CD4-positive, alpha-beta memory T cell (primary cell): ENCODE data around the gene BORCS5. TPM values are rescaled to one million over a fixed set of nuclear protein-coding genes. Genes with fewer than 3 reads are reported as not detected.
A peak's percentile ranks its signal among the peaks of the same experiment; 100 is the strongest.

ENCODE experiments used
- CTCF ChIA-PET: fragments of 350-600 bp; sonication (Branson Sonifier 250); formaldehyde crosslinking; loops from one replicate; lab custom pipeline; 2021; ENCODE audit warnings: inconsistent platforms; ENCODE audit not compliant: partially characterized antibody; lab: Charles Lee
- POLR2A ChIA-PET: fragments of 350-600 bp; sonication (Branson Sonifier 250); formaldehyde crosslinking; loops from one replicate; lab custom pipeline; 2021; ENCODE audit not compliant: partially characterized antibody; lab: Charles Lee
- DNase-seq, 5 donors: peaks; one replicate each; pipeline versions ENCODE4 v3.0.0 to v3.0.0-alpha.2; 2020 to 2022; ENCODE audit warnings: mixed read lengths in 1 of 5
- H3K27ac ChIP-seq: one replicate; pipeline ENCODE4 v1.7.0; 2013; ENCODE audit warnings: low read depth, low read length
- H3K27me3 ChIP-seq: 2 replicates; pipeline ENCODE4 v1.7.0; 2013; ENCODE audit warnings: mild to moderate bottlenecking, low read length, moderate library complexity; ENCODE audit not compliant: insufficient read depth
- H3K36me3 ChIP-seq: 2 replicates; pipeline ENCODE4 v1.7.0; 2013; ENCODE audit warnings: mild to moderate bottlenecking, low read length, moderate library complexity; ENCODE audit not compliant: insufficient read depth
- H3K4me1 ChIP-seq: 2 replicates; pipeline ENCODE4 v1.7.0; 2013; ENCODE audit warnings: mild to moderate bottlenecking, low read length, moderate library complexity; ENCODE audit not compliant: insufficient read depth
- H3K4me3 ChIP-seq, 2 donors: one replicate each; pipeline ENCODE4 v1.7.0; 2013; ENCODE audit warnings: low read length in 2 of 2, mild to moderate bottlenecking in 1 of 2
- H3K9me3 ChIP-seq, 2 donors: one replicate each; pipeline ENCODE4 v1.7.0; 2013; ENCODE audit warnings: low read length in 2 of 2, control low read depth in 1 of 2; ENCODE audit not compliant: control insufficient read depth in 1 of 2
- H3K27ac Mint-ChIP-seq, 7 donors: one replicate each; pipeline ENCODE4 v1.8.0; 2020 to 2021; ENCODE audit warnings: mixed read lengths in 7 of 7, mild to moderate bottlenecking in 6 of 7, inconsistent platforms in 3 of 7, moderate library complexity in 3 of 7
- H3K27me3 Mint-ChIP-seq, 2 donors: one replicate each; pipeline ENCODE4 v1.8.0; 2020 to 2021; ENCODE audit warnings: mixed read lengths in 2 of 2
- H3K36me3 Mint-ChIP-seq, 2 donors: one replicate each; pipeline ENCODE4 v1.8.0; 2020 to 2021; ENCODE audit warnings: mixed read lengths in 2 of 2, inconsistent platforms in 1 of 2, mild to moderate bottlenecking in 1 of 2
- H3K4me1 Mint-ChIP-seq, 4 donors: one replicate each; pipeline ENCODE4 v1.8.0; 2020 to 2021; ENCODE audit warnings: mixed read lengths in 4 of 4, mild to moderate bottlenecking in 1 of 4
- H3K4me3 Mint-ChIP-seq, 8 donors: one replicate each; pipeline ENCODE4 v1.8.0; 2020 to 2021; ENCODE audit warnings: mixed read lengths in 8 of 8, mild to moderate bottlenecking in 7 of 8, moderate library complexity in 6 of 8, inconsistent platforms in 3 of 8
- H3K9me3 Mint-ChIP-seq, 8 donors: one replicate each; pipeline ENCODE4 v1.8.0; 2020 to 2021; ENCODE audit warnings: mixed read lengths in 8 of 8, mild to moderate bottlenecking in 5 of 8, inconsistent platforms in 3 of 8, moderate library complexity in 1 of 8
- intact Hi-C: fragments of 100-400 bp; cut with micrococcal nuclease; formaldehyde crosslinking; loops from one replicate; pipeline ENCODE4 v1.15.1; 2023
- polyA plus RNA-seq, 2 donors: library from polyadenylated mRNA; unstranded; fragments of 300-500 nt; fragmentation: Illumina TruSeq; gene quantifications; one replicate each; pipeline ENCODE4 v1.2.3, GENCODE V29; 2021
- total RNA-seq, 2 experiments: library from RNA; stranded (reverse); gene quantifications; one replicate each; pipeline ENCODE4 v1.2.3, GENCODE V29; 2021

BORCS5 gene
- total and polyA plus RNA-seq, 4 experiments from 2014 or later = 21.3 to 28.1 (median 27.2) TPM

DNA sequence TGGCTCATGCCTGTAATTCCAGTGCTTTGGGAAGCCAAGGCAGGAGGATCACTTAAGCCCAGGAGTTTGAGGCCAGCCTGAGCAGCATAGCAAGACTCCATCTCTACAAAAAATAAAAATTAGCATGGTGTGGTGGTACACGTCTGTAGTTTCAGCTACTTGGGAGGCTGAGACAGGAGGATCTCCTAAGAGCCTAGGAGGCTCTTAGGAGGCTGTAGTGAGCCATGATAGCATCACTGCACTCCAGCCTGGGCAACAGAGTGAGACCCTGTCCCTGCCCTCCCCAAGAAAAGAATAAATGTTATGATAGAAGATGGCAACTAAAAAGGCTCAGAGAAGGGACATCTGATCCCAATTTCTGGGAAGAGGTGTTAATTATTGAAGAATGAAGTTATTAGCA lies 3.6 kb upstream of the BORCS5 start:
- ChIA-PET CTCF (no interaction called here), POLR2A (no interaction called here)
- Mint-ChIP-seq H3K4me1 (peaks cover 29 to 66% (median 38%) of the 10 kb centered on the region in 4 donors), H3K27me3 (no peaks in the 10 kb centered on the region), H3K9me3 (no peaks in the 10 kb centered on the region), H3K27ac (peak overlapping the region; percentile 13 to 74 (median 58)), H3K4me3 (no peak overlapping the region), H3K36me3 (peaks cover 0 to 12% of the 10 kb centered on the region in 2 donors)
- Histone ChIP-seq H3K4me1 (peaks cover 32% of the 10 kb centered on the region), H3K27me3 (no peaks in the 10 kb centered on the region), H3K27ac (no peak overlapping the region), H3K4me3 (no peak overlapping the region), H3K9me3 (no peaks in the 10 kb centered on the region), H3K36me3 (no peaks in the 10 kb centered on the region)
- no peak for DNase-seq
- intact Hi-C loops = loop anchor here (10.0 kb wide), 2 partner anchors 452 to 652 kb away; partner anchors contain the start of gene HEBP1

DNA sequence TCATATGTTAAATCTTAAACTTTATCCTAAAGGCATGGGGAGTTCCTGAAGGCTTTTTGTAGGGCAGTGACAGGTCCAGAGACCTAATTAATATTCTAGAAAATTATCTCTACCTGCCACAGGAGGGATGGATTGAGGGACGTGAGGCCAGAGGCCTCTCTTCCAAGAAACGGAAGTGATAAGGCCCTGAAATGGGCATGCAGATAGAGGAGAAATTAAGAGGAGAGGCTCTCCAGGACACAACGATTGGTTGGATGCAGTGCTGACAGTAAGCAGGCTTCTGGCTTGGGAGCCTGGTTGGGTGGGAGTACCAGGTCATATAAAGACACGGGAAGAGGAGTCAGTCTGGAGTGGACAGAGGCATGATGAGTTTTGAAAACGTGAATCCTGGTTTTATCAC lies 3.1 kb upstream of the BORCS5 start:
- no peaks in the 10 kb centered on the region for H3K27me3 Mint-ChIP-seq
- peaks cover 28 to 71% (median 42%) of the 10 kb centered on the region in 4 donors for H3K4me1 Mint-ChIP-seq
- Histone ChIP-seq H3K4me3 (no peak overlapping the region), H3K27me3 (no peaks in the 10 kb centered on the region), H3K9me3 (no peaks in the 10 kb centered on the region), H3K36me3 (no peaks in the 10 kb centered on the region), H3K4me1 (peaks cover 38% of the 10 kb centered on the region), H3K27ac (no peak overlapping the region)
- POLR2A ChIA-PET = no interaction called here
- CTCF ChIA-PET = no interaction called here
- H3K27ac Mint-ChIP-seq = peak overlapping the region in 6 of 7 donors; percentile 38 to 67 (median 59)
- DNase-seq = no peak
- no peak overlapping the region for H3K4me3 Mint-ChIP-seq
- peaks cover 0 to 13% of the 10 kb centered on the region in 2 donors for H3K36me3 Mint-ChIP-seq
- H3K9me3 Mint-ChIP-seq = no peaks in the 10 kb centered on the region
- intact Hi-C loops = loop anchor here (10.0 kb wide), 2 partner anchors 451 to 651 kb away; partner anchors contain the start of gene HEBP1

DNA sequence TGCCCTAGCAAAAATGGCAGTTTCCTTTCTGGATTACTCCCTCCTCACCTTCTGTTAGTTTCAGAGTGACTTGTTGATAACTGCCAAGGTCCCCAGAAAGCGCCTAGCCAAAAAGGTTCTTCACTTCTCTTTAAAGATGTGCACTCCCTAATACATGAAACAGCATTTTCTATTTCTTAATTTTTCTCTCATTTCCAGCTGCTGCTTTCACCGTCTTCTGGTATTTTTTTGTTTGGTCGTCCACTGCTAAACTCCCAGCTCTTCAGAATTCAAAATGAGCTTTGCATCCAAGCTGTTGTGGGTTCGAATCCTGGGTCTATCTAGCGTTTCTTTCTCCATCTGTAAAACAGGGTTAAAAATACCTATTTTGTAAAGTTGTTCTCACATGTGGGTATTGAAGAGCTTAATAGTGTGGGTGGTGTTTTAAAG lies 397 bp upstream of the BORCS5 start:
- peaks cover 3 to 19% of the 10 kb centered on the region in 2 donors for H3K36me3 Mint-ChIP-seq

DNA sequence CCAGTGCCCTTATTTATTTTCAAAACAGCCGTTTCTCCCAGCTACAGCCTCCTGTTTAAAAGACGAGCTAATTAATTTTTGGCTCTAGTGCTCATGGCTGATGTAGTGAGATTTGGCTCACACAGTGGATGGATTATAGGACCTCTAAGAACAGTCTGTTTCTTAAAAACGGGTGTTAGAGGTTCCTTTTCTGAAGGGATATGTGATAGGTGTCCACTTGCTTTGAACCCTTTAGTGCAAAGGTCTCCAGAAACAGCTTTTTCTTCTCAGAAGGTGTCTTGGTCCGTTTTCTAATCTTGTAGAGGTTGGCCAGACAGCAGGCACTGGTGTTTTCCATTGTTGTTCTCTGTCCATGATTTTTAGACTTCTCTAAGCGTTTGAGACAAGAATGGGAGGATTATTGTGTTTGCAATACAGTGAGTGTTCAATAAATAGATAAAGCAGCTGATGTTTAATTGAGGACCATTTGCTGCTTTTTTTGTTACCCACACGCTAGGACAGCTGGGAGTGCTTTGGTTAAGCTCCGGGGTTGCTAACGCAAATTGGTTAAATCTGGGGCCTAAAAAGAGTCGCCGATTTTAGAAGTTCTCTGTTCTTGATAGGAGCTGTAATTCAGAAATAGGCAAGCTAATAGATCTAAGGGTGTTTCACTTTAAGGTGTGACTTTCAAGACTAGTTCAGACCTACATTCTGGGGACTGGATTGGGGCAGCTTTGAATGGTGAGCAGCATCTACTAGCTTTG lies 1.0 kb downstream of the BORCS5 start:
- Histone ChIP-seq H3K9me3 (no peaks in the 10 kb centered on the region), H3K27me3 (no peaks in the 10 kb centered on the region), H3K4me3 (peak overlapping the region; percentile 88 to 90), H3K36me3 (no peaks in the 10 kb centered on the region), H3K27ac (peak overlapping the region; percentile 99), H3K4me1 (peaks cover 46% of the 10 kb centered on the region)
- DNase-seq = peak in 4 of 5 donors; percentile 28 to 40 (median 35)
- Mint-ChIP-seq H3K27me3 (no peaks in the 10 kb centered on the region), H3K9me3 (no peaks in the 10 kb centered on the region), H3K36me3 (peaks cover 10 to 28% of the 10 kb centered on the region in 2 donors), H3K27ac (peak overlapping the region; percentile 89 to 99 (median 98)), H3K4me3 (peak overlapping the region; percentile 90 to 96 (median 95)), H3K4me1 (peaks cover 29 to 79% (median 43%) of the 10 kb centered on the region in 4 donors)
- CTCF ChIA-PET = interaction anchor here (0.7 to 3.6 kb wide), 26 partner anchors 8 to 1587 kb away, joined by 3 to 40 read pairs (median 4); partner anchors contain the start of genes DUSP16, GPR19 and MANSC1
- intact Hi-C loops = loop anchor here (1.0 to 10.0 kb wide), 10 partner anchors 23 to 743 kb away; partner anchors contain the start of genes CDKN1B, CREBL2, GPR19 and HEBP1
- POLR2A ChIA-PET = interaction anchor here (0.6 to 7.0 kb wide), 62 partner anchors 9 to 1187 kb away, joined by 3 to 473 read pairs (median 6); partner anchors contain the start of genes CDKN1B, CREBL2, DDX47 and DUSP16

More for the DNA sequence above, 397 bp upstream of the BORCS5 start:
- H3K27me3 Mint-ChIP-seq = no peaks in the 10 kb centered on the region
- ChIA-PET CTCF (interaction anchor here (0.7 to 3.6 kb wide), 14 partner anchors 9 to 431 kb away, joined by 3 to 40 read pairs (median 7); no protein-coding TSS in a partner anchor), POLR2A (interaction anchor here (0.6 to 7.0 kb wide), 55 partner anchors 10 to 1901 kb away, joined by 3 to 473 read pairs (median 7); partner anchors contain the start of genes CDKN1B, CREBL2, DDX47 and DUSP16)
- no peaks in the 10 kb centered on the region for H3K9me3 Mint-ChIP-seq
- no peak for DNase-seq
- peak overlapping the region; percentile 89 to 99 (median 98) for H3K27ac Mint-ChIP-seq
- Histone ChIP-seq H3K27ac (peak overlapping the region; percentile 99), H3K27me3 (no peaks in the 10 kb centered on the region), H3K4me3 (peak overlapping the region; percentile 27 to 90), H3K4me1 (peaks cover 40% of the 10 kb centered on the region), H3K9me3 (no peaks in the 10 kb centered on the region), H3K36me3 (no peaks in the 10 kb centered on the region)
- peaks cover 23 to 70% (median 37%) of the 10 kb centered on the region in 4 donors for H3K4me1 Mint-ChIP-seq
- intact Hi-C loops = loop anchor here (2.0 to 10.0 kb wide), 5 partner anchors 22 to 704 kb away; partner anchors contain the start of genes CDKN1B and HEBP1
- peak overlapping the region; percentile 90 to 96 (median 95) for H3K4me3 Mint-ChIP-seq

DNA sequence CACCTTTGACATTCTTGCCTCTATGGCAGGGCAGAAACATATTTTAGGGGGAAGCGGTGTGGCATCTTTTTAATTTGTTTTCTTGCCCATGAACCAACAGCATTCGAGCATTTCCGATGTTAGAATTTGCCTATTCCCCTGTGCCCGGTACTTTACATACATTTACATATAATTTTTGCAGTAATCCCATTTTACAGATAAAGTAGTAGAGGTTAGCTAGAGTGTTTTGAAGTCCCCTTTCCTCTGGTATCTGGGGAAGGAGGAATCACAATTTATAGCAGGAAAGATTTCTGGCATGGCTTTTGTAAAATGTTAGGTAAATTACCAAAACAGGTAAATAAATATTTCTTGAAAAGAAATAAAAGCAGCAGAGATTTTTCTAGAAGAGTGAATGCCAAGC lies 1.6 kb downstream of the BORCS5 start:
- H3K4me1 ChIP-seq = peaks cover 46% of the 10 kb centered on the region
- Mint-ChIP-seq H3K36me3 (peaks cover 10 to 28% of the 10 kb centered on the region in 2 donors), H3K27me3 (no peaks in the 10 kb centered on the region), H3K27ac (peak overlapping the region; percentile 89 to 99 (median 98)), H3K4me3 (peak overlapping the region; percentile 90 to 96 (median 95)), H3K9me3 (no peaks in the 10 kb centered on the region), H3K4me1 (peaks cover 26 to 72% (median 42%) of the 10 kb centered on the region in 4 donors)
- no peaks in the 10 kb centered on the region for H3K27me3 ChIP-seq
- peak overlapping the region; percentile 88 to 90 for H3K4me3 ChIP-seq
- no peaks in the 10 kb centered on the region for H3K9me3 ChIP-seq
- ChIA-PET CTCF (interaction anchor here (0.9 to 3.6 kb wide), 19 partner anchors 9 to 379 kb away, joined by 3 to 40 read pairs (median 6); partner anchors contain the start of gene MANSC1), POLR2A (interaction anchor here (0.6 to 7.0 kb wide), 34 partner anchors 9 to 813 kb away, joined by 3 to 473 read pairs (median 12); partner anchors contain the start of genes CDKN1B, CREBL2, DUSP16 and ETV6)
- DNase-seq = no peak
- peak overlapping the region; percentile 99 for H3K27ac ChIP-seq
- intact Hi-C loops = loop anchor here (5.0 to 10.0 kb wide), 3 partner anchors 446 to 706 kb away; partner anchors contain the start of gene HEBP1
- no peaks in the 10 kb centered on the region for H3K36me3 ChIP-seq

DNA sequence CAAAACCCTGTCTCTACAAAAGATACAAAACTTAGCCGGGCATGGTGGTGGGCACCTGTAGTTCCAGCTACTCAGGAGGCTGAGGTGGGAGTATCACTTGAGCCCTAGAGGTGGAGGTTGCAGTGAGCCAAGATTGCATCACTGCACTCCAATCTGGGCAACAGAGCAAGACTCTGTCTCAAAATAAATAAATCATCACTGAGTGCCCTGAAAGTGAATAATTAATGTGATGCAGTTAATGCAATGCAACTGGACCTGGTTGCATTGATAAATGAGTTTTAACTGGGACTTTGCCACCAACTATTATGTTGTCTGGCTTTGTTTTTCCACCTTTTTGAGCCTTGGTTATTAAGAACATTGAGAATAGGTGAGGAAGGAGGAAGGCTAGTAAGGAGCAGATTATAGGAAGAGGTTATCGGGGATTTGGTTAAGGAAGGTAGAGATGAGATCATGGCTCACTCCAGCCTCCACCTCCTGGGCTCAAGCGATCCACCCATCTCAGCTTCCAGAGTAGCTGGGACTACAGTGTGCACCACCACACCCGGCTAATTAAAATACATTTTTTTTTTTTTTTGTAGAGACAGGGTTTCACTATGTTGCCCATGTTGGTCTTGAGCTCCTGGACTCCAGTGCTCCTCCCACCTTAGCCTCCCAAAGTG lies 8.0 kb downstream of the BORCS5 start:
- no peak overlapping the region for H3K27ac ChIP-seq
- peaks cover 32 to 37% of the 10 kb centered on the region in 2 donors for H3K36me3 Mint-ChIP-seq
- H3K4me1 Mint-ChIP-seq = peaks cover 45 to 59% (median 52%) of the 10 kb centered on the region in 4 donors
- ChIA-PET POLR2A (interaction anchor here (1.0 to 4.3 kb wide), 3 partner anchors 8 to 371 kb away, joined by 3 to 50 read pairs (median 3); partner anchors contain the start of genes BORCS5 and MANSC1), CTCF (interaction anchor here (0.6 to 3.1 kb wide), 4 partner anchors 13 to 372 kb away, joined by 3 to 16 read pairs (median 3); no protein-coding TSS in a partner anchor)
- DNase-seq = no peak
- intact Hi-C loops = no loop called here
- H3K4me1 ChIP-seq = peaks cover 43% of the 10 kb centered on the region
- peak overlapping the region in 2 of 8 donors; percentile 29 to 73 for H3K4me3 Mint-ChIP-seq
- peak overlapping the region in 3 of 7 donors; percentile 16 to 53 (median 38) for H3K27ac Mint-ChIP-seq
- no peaks in the 10 kb centered on the region for H3K9me3 Mint-ChIP-seq
- no peaks in the 10 kb centered on the region for H3K27me3 ChIP-seq
- no peaks in the 10 kb centered on the region for H3K9me3 ChIP-seq
- H3K27me3 Mint-ChIP-seq = no peaks in the 10 kb centered on the region
- H3K36me3 ChIP-seq = peaks cover 4% of the 10 kb centered on the region
- H3K4me3 ChIP-seq = no peak overlapping the region
